ENCODE data around the gene CHRNA1. TPM values are rescaled to one million over a fixed set of nuclear protein-coding genes. Genes with fewer than 3 reads are reported as not detected.

The CHRNA1 gene
- total RNA-seq, 4 donors from 2014 or later, result not detected

DNA sequence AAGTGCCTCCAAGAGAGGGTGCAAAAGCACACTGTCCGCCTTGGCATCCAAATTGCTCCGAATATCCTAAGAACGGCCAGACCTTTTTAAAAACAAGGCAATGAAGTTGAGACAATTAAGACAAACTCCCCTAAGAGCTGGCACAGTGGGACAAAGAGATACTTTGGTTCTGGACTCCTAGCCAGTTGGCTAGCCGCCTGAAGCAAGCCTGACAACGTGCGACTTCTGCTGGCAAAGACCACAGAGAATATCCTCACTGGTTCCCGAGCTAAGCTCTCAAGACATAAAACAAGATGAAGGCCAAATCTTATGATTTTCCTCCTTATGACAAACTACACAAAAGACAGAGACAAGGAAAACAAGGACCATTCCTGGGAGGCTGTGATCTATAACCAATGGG, 32.7 kb downstream of the CHRNA1 start:
- H3K4me3 ChIP-seq, result no peak overlapping the region
- peaks cover 0 to 40% (median 0%) of the 10 kb centered on the region in 4 donors for H3K27me3 ChIP-seq
- H3K27ac ChIP-seq, result no peak overlapping the region
- intact Hi-C loops (cut with DNase I), result no loop called here
- WGBS, 2 donors, result 74 to 76% methylated on average over 7 of the region's 7 CpGs
- peaks cover 4 to 13% (median 8%) of the 10 kb centered on the region in 3 donors for H3K4me1 ChIP-seq
- no peak for DNase-seq
- no peaks in the 10 kb centered on the region for H3K9me3 ChIP-seq
- no peaks in the 10 kb centered on the region for H3K36me3 ChIP-seq
- no peak for TF ChIP-seq CTCF (IDR thresholded peaks at IDR 0.05)
- TF ChIP-seq POLR2A (IDR thresholded peaks at IDR 0.05), result no peak

DNA sequence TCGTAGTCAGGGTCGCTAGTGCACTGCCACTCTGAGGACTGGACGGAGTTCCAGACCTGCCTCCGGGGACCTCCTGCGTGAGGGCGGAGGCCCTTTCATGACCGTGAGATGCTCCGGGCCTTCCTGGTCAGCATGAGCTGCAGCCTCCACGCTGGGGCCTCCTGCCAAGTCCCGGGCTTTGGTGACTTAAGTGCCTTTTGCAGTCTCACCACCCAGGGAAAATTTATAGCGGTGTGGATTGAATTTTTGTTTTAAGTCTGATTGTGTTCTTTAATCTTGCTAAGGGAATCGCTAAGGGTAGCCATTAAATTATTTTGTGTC, 33.6 kb downstream of the CHRNA1 start:
- Histone ChIP-seq H3K9me3 (no peaks in the 10 kb centered on the region), H3K27ac (no peak overlapping the region), H3K4me1 (peaks cover 4 to 13% (median 8%) of the 10 kb centered on the region in 3 donors), H3K36me3 (no peaks in the 10 kb centered on the region), H3K4me3 (peak overlapping the region in 3 of 4 donors; percentile 29 to 64 (median 46)), H3K27me3 (peaks cover 0 to 40% (median 0%) of the 10 kb centered on the region in 4 donors)
- TF ChIP-seq CTCF (IDR thresholded peaks at IDR 0.05) (no peak), POLR2A (IDR thresholded peaks at IDR 0.05) (no peak)
- intact Hi-C loops (cut with DNase I), result no loop called here
- no peak for DNase-seq
- WGBS, 2 donors, result 78% methylated on average over 8 of the region's 12 CpGs

- Histone ChIP-seq H3K36me3 (no peaks in the 10 kb centered on the region), H3K27ac (no peak overlapping the region), H3K4me1 (peaks cover 4 to 13% (median 8%) of the 10 kb centered on the region in 3 donors), H3K9me3 (no peaks in the 10 kb centered on the region), H3K4me3 (peak overlapping the region; percentile 21 to 64 (median 38)), H3K27me3 (peaks cover 0 to 40% (median 0%) of the 10 kb centered on the region in 4 donors)
- DNase-seq, result no peak
- TF ChIP-seq POLR2A (IDR thresholded peaks at IDR 0.05) (no peak), CTCF (IDR thresholded peaks at IDR 0.05) (no peak)
- 12 to 19% methylated on average over 10 to 24 of the region's 59 CpGs for WGBS, 2 donors
- intact Hi-C loops (cut with DNase I), result no loop called here
These were observed 34.2 kb downstream of the CHRNA1 start for GRCh38 chr2:174729797-174730697.

DNA sequence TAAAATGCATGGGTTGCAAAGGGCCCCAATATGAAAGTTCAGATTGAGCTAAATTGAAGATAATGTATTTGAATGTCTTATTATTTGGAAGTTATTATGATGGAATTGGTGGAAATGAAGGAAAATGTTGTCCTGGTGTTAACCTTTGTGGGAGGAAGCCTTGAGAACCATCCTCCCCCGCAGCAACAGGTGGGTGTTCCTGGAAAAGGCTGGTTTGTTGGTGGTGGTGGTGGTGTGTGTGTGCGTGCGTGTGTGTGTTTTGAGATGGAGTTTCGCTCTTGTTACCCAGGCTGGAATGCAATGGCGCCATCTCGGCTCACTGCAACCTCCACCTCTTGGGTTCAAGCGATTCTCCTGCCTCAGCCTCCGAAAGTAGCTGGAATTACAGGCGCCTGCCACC, 36.2 kb downstream of the CHRNA1 start:
- Histone ChIP-seq H3K4me1 (peaks cover 4 to 13% (median 8%) of the 10 kb centered on the region in 3 donors), H3K27me3 (peaks cover 0 to 40% (median 0%) of the 10 kb centered on the region in 4 donors), H3K4me3 (no peak overlapping the region), H3K36me3 (no peaks in the 10 kb centered on the region), H3K9me3 (no peaks in the 10 kb centered on the region), H3K27ac (no peak overlapping the region)
- intact Hi-C loops (cut with DNase I), result no loop called here
- DNase-seq, result no peak
- WGBS, 2 donors, result 81 to 83% methylated on average over 8 to 9 of the region's 9 CpGs
- no peak for TF ChIP-seq POLR2A (IDR thresholded peaks at IDR 0.05)
- TF ChIP-seq CTCF (IDR thresholded peaks at IDR 0.05), result no peak

GRCh38 chr2:174726212-174726611, 38.1 kb downstream of the CHRNA1 start:
- no peak for DNase-seq
- Histone ChIP-seq H3K4me1 (peaks cover 4 to 13% (median 8%) of the 10 kb centered on the region in 3 donors), H3K4me3 (no peak overlapping the region), H3K27me3 (peaks cover 0 to 40% (median 0%) of the 10 kb centered on the region in 4 donors), H3K27ac (no peak overlapping the region), H3K36me3 (no peaks in the 10 kb centered on the region), H3K9me3 (no peaks in the 10 kb centered on the region)
- intact Hi-C loops (cut with DNase I), result no loop called here
- no peak for TF ChIP-seq CTCF (IDR thresholded peaks at IDR 0.05)
- no peak for TF ChIP-seq POLR2A (IDR thresholded peaks at IDR 0.05)
- 69 to 82% methylated on average over 3 of the region's 4 CpGs for WGBS, 2 donors

Measured in esophagus squamous epithelium (tissue), 5 donors.